Nephron progenitor cell (in vitro differentiated cells): ENCODE results near the gene MGLL.

Experiments
- DNase-seq: peaks from one replicate; pipeline ENCODE4 v3.0.0; 2021
- H3K27ac Mint-ChIP-seq: 2 replicates; pipeline ENCODE4 v1.8.0; 2021; ENCODE audit warnings: mild to moderate bottlenecking, moderate library complexity, mixed read lengths
- H3K27me3 Mint-ChIP-seq: 2 replicates; pipeline ENCODE4 v1.8.0; 2021; ENCODE audit warnings: mild to moderate bottlenecking, low read depth, mixed read lengths; ENCODE audit not compliant: poor library complexity
- H3K36me3 Mint-ChIP-seq: 2 replicates; pipeline ENCODE4 v1.8.0; 2021; ENCODE audit warnings: low read depth, mixed read lengths
- H3K4me1 Mint-ChIP-seq: 2 replicates; pipeline ENCODE4 v1.8.0; 2021; ENCODE audit warnings: mixed read lengths
- H3K4me3 Mint-ChIP-seq: 2 replicates; pipeline ENCODE4 v1.8.0; 2021; ENCODE audit warnings: mild to moderate bottlenecking, moderate library complexity, mixed read lengths
- H3K9me3 Mint-ChIP-seq: 2 replicates; pipeline ENCODE4 v1.8.0; 2021; ENCODE audit warnings: mild to moderate bottlenecking, moderate library complexity, mixed read lengths
- TF ChIP-seq, protein P1 (sequence below): fragments of 200-600 bp; sonication (generic); IDR thresholded peaks from 2 replicates; pipeline ENCODE4 v1.5.0; 2021; ENCODE audit warnings: antibody characterized with exemption

MGLL gene

DNA sequence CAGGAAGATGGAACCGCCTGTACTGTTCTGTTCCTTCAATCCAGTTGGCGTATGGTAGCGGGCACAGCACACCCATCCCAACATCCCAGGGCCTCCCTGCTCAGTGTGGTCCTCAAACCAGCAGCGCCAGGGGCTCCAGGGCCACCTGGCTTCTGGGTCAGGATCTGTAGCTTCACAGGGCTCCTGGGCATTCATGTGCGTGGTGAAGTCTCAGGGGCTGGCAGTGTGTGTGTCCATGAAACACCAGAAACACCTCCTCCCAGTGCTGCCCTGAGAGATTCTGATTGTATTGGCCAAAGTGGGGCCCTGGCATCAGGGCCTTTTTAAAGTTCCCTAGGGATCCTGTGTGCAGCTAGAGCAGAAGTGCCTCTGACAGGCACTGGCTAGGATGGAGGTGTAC lies 107.4 kb downstream of the MGLL start:
- TF ChIP-seq, protein P1, sequence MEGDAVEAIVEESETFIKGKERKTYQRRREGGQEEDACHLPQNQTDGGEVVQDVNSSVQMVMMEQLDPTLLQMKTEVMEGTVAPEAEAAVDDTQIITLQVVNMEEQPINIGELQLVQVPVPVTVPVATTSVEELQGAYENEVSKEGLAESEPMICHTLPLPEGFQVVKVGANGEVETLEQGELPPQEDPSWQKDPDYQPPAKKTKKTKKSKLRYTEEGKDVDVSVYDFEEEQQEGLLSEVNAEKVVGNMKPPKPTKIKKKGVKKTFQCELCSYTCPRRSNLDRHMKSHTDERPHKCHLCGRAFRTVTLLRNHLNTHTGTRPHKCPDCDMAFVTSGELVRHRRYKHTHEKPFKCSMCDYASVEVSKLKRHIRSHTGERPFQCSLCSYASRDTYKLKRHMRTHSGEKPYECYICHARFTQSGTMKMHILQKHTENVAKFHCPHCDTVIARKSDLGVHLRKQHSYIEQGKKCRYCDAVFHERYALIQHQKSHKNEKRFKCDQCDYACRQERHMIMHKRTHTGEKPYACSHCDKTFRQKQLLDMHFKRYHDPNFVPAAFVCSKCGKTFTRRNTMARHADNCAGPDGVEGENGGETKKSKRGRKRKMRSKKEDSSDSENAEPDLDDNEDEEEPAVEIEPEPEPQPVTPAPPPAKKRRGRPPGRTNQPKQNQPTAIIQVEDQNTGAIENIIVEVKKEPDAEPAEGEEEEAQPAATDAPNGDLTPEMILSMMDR: no peak
- Mint-ChIP-seq H3K4me3 (no peak overlapping the region), H3K27me3 (peaks cover 16% of the 10 kb centered on the region), H3K36me3 (no peaks in the 10 kb centered on the region), H3K4me1 (peaks cover 85% of the 10 kb centered on the region), H3K9me3 (no peaks in the 10 kb centered on the region), H3K27ac (no peak overlapping the region)
- no peak for DNase-seq

DNA sequence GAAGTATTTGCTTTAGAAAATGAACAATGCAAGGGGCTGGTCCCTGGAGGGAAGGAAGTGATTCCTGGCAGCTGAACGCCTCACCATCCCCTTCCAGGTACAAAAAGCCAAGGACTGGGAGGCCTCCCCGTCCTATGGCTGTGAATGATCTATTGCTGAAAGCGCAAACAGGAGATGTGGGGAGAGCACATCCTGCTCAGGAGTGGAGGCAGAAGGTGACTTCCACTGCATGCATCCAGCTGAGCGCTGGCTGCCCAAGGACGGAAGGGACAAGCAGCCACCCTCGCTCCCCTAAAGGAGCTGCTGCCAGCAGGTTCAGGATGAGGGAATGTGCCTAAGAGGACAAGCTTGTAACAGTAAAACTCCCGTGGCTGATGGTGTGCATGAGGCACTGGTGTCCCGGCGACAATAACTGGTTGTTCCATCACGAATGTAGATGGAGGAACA lies 108.2 kb downstream of the MGLL start:
- TF ChIP-seq, protein P1: no peak
- Mint-ChIP-seq H3K4me3 (no peak overlapping the region), H3K4me1 (peaks cover 78% of the 10 kb centered on the region), H3K9me3 (no peaks in the 10 kb centered on the region), H3K27me3 (peaks cover 16% of the 10 kb centered on the region), H3K36me3 (no peaks in the 10 kb centered on the region), H3K27ac (peak overlapping the region; percentile 75)
- no peak for DNase-seq

DNA sequence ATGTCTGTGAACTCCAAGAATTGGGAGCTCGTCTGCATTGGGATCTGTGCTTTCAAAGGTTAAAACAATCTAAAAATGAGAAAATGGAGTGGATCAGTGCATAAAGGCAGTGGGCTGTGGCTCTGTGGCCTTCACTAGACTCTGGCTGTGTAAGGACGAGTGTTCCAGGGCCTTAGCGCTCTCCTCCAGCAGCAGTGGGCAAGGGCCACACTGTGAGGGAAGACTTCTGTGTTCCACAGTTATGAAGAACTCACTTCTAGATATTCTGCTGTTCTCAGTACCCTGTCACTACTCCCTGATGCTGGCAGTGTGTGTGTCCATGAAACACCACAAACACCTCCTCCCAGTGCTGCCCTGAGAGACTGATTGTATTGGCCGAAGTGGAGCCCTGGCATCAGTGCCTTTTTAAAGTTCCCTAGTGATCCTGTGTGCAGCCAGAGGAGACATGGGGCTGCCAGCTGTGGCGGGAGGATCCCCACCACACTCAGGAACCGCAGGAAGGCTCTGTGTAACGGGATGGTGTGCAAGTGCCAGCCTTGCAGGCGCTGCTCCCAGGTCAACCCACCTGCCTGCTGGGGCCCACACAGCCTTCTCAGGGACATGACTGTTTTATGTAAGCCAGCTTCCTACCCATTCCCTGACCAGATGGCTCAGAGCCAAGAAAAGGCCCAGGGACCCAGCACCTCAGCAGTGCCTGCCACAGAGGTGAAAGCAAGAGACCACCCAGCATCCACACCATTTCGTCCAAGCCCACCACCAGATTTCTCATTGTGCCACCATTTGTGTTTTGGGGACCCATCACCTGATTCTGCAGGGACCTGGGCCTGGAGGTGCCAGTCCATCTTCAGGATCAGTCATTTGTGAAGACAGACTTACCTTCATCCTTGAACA lies 109.2 kb downstream of the MGLL start:
- Mint-ChIP-seq H3K36me3 (no peaks in the 10 kb centered on the region), H3K4me3 (no peak overlapping the region), H3K27ac (peak overlapping the region; percentile 83), H3K27me3 (peaks cover 16% of the 10 kb centered on the region), H3K9me3 (no peaks in the 10 kb centered on the region), H3K4me1 (peaks cover 77% of the 10 kb centered on the region)
- DNase-seq: no peak
- TF ChIP-seq, protein P1: no peak

DNA sequence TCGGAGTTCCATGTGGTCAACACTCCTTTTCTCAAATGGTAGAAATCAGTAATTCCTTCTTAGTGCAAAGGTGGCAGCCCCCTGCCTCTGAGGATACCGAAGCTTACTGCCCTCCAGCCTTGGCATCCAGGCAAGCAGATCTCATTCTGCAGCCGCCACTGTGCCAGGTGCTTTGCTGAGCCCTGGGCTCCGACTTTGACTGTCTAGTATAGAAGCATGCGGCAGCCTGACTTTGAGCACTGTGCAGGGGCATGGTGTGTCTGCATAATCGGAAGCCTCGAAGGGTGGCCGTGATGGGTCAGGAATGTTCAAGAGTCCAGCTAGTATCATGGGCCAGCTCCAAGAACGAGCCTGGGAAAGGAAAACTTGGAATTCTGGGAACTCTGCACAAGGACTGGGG lies 109.9 kb downstream of the MGLL start:
- TF ChIP-seq, protein P1: no peak
- no peak for DNase-seq
- no peaks in the 10 kb centered on the region for H3K9me3 Mint-ChIP-seq
- no peaks in the 10 kb centered on the region for H3K36me3 Mint-ChIP-seq
- peaks cover 16% of the 10 kb centered on the region for H3K27me3 Mint-ChIP-seq
- H3K4me3 Mint-ChIP-seq: no peak overlapping the region
- peak overlapping the region; percentile 83 for H3K27ac Mint-ChIP-seq
- peaks cover 78% of the 10 kb centered on the region for H3K4me1 Mint-ChIP-seq

DNA sequence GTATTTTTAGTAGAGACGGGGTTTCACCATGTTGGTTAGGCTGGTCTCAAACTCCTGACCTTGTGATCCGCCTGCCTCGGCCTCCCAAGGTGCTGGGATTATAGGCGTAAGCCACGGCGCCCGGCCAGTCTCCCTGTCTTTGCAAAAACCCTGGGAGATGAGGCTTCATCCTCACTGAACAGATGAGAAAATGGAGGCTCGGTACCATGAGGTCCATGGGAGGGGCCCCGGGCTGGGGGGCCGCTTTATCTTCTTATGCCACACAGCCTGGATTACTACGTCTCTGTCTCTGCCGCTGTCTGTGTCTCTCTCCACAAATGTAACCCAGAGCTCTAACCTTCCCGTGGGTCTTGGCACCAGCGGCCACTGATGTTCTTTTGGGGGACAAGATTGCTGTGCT lies 110.4 kb downstream of the MGLL start:
- Mint-ChIP-seq H3K4me3 (no peak overlapping the region), H3K27me3 (peaks cover 16% of the 10 kb centered on the region)

More for the DNA sequence above, 110.4 kb downstream of the MGLL start:
- no peak for DNase-seq
- TF ChIP-seq, protein P1: no peak
- Mint-ChIP-seq H3K27ac (peak overlapping the region; percentile 66), H3K36me3 (no peaks in the 10 kb centered on the region), H3K4me1 (peaks cover 81% of the 10 kb centered on the region), H3K9me3 (no peaks in the 10 kb centered on the region)
